ENCODE data around the gene SPZ1.

The SPZ1 gene

DNA sequence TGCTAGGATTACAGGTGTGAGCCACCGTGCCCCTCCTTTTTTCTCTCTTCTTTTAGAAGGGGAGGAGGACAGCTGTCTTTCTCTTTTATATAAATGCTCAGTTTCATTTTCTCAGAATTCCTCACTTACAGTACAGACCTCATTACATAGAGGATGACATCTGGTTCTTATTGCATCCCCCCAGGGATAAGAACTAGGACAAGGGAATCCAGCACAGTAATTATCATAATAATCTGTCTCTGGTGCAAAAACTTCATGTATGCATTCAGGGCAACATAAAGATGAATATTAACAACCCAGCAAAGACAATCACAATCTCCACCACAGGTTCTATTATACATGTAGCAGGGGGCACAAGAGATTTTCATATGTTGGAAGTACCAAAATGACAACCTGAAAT is 5.1 kb downstream of the SPZ1 start:
- Histone ChIP-seq H3K4me3 (replicated peaks; ENCODE audit: insufficient read depth, low read length) (no peak overlapping the region), H3K27ac (replicated peaks) (no peak overlapping the region), H3K27me3 (ENCODE audit: insufficient read depth, poor library complexity, severe bottlenecking) (no peaks in the 10 kb centered on the region)
- TF ChIP-seq GABPA (IDR thresholded peaks at IDR 0.05; ENCODE audit: low read depth) (no peak), POLR2AphosphoS5 (IDR thresholded peaks at IDR 0.05; ENCODE audit: low read depth) (no peak), SPI1 (IDR thresholded peaks at IDR 0.05; ENCODE audit: borderline replicate concordance, low read depth) (no peak)
- TF ChIP-seq, protein P1, sequence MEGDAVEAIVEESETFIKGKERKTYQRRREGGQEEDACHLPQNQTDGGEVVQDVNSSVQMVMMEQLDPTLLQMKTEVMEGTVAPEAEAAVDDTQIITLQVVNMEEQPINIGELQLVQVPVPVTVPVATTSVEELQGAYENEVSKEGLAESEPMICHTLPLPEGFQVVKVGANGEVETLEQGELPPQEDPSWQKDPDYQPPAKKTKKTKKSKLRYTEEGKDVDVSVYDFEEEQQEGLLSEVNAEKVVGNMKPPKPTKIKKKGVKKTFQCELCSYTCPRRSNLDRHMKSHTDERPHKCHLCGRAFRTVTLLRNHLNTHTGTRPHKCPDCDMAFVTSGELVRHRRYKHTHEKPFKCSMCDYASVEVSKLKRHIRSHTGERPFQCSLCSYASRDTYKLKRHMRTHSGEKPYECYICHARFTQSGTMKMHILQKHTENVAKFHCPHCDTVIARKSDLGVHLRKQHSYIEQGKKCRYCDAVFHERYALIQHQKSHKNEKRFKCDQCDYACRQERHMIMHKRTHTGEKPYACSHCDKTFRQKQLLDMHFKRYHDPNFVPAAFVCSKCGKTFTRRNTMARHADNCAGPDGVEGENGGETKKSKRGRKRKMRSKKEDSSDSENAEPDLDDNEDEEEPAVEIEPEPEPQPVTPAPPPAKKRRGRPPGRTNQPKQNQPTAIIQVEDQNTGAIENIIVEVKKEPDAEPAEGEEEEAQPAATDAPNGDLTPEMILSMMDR (IDR thresholded peaks at IDR 0.05; ENCODE audit: insufficient read depth, low read length) = no peak
- TF ChIP-seq, protein P2, sequence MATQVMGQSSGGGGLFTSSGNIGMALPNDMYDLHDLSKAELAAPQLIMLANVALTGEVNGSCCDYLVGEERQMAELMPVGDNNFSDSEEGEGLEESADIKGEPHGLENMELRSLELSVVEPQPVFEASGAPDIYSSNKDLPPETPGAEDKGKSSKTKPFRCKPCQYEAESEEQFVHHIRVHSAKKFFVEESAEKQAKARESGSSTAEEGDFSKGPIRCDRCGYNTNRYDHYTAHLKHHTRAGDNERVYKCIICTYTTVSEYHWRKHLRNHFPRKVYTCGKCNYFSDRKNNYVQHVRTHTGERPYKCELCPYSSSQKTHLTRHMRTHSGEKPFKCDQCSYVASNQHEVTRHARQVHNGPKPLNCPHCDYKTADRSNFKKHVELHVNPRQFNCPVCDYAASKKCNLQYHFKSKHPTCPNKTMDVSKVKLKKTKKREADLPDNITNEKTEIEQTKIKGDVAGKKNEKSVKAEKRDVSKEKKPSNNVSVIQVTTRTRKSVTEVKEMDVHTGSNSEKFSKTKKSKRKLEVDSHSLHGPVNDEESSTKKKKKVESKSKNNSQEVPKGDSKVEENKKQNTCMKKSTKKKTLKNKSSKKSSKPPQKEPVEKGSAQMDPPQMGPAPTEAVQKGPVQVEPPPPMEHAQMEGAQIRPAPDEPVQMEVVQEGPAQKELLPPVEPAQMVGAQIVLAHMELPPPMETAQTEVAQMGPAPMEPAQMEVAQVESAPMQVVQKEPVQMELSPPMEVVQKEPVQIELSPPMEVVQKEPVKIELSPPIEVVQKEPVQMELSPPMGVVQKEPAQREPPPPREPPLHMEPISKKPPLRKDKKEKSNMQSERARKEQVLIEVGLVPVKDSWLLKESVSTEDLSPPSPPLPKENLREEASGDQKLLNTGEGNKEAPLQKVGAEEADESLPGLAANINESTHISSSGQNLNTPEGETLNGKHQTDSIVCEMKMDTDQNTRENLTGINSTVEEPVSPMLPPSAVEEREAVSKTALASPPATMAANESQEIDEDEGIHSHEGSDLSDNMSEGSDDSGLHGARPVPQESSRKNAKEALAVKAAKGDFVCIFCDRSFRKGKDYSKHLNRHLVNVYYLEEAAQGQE (IDR thresholded peaks at IDR 0.05; ENCODE audit: insufficient replicate concordance, low read depth) = no peak
- no peak for DNase-seq (ENCODE audit: low read depth in 1 of 2, low spot score in 1 of 2)

DNA sequence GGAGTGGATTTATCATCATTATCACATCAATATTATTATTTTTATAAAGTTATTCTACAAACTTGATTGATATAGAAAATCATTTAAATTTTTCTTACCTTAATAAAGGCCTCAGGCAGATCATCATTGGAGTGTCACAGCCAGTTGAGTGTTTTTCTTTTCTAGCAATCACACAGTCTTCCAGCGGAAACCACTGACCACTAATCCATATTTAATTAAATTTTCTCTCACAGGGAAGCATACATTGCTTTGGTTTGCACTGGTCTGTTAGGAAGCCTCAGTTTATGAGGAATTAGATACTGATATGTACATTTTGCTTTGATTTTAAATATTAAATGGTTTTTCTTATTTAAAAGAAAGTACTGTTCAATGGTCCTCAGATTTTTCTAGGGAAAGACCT is 6.7 kb downstream of the SPZ1 start:
- H3K27ac ChIP-seq (replicated peaks) = no peak overlapping the region
- H3K27me3 ChIP-seq (ENCODE audit: insufficient read depth, poor library complexity, severe bottlenecking) = no peaks in the 10 kb centered on the region
- TF ChIP-seq, protein P1 (IDR thresholded peaks at IDR 0.05; ENCODE audit: insufficient read depth, low read length) = no peak
- TF ChIP-seq SPI1 (IDR thresholded peaks at IDR 0.05; ENCODE audit: borderline replicate concordance, low read depth) = no peak
- TF ChIP-seq POLR2AphosphoS5 (IDR thresholded peaks at IDR 0.05; ENCODE audit: low read depth) = no peak
- no peak for TF ChIP-seq GABPA (IDR thresholded peaks at IDR 0.05; ENCODE audit: low read depth)
- TF ChIP-seq, protein P2 (IDR thresholded peaks at IDR 0.05; ENCODE audit: insufficient replicate concordance, low read depth) = no peak
- no peak for DNase-seq (ENCODE audit: low read depth in 1 of 2, low spot score in 1 of 2)
- H3K4me3 ChIP-seq (replicated peaks; ENCODE audit: insufficient read depth, low read length) = no peak overlapping the region

DNA sequence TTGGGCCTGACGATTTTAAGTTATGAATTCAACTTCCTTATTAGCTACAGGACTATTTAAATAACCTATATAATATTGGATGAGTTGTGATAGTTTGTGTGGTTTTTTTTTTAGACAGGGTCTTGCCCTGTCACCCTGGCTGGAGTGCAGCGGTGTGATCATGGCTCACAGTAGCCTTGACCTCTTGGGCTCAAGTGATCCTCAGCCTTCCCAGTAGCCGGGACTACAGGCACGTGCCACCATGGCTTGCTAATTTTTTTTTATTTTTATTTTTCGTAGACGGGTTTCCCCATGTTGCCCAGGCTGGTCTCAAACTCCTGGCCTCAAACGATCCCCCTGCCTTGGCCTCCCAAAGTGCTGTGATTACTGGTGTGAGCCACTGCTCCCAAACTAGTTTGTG is 17.6 kb downstream of the SPZ1 start:
- TF ChIP-seq POLR2AphosphoS5 (IDR thresholded peaks at IDR 0.05; ENCODE audit: low read depth) = no peak
- TF ChIP-seq, protein P1 (IDR thresholded peaks at IDR 0.05; ENCODE audit: insufficient read depth, low read length) = no peak
- TF ChIP-seq, protein P2 (IDR thresholded peaks at IDR 0.05; ENCODE audit: insufficient replicate concordance, low read depth) = no peak
- TF ChIP-seq GABPA (IDR thresholded peaks at IDR 0.05; ENCODE audit: low read depth) = no peak
- no peak for TF ChIP-seq SPI1 (IDR thresholded peaks at IDR 0.05; ENCODE audit: borderline replicate concordance, low read depth)
- Histone ChIP-seq H3K4me3 (replicated peaks; ENCODE audit: insufficient read depth, low read length) (no peak overlapping the region), H3K27ac (replicated peaks) (no peak overlapping the region), H3K27me3 (ENCODE audit: insufficient read depth, poor library complexity, severe bottlenecking) (no peaks in the 10 kb centered on the region)
- DNase-seq (ENCODE audit: low read depth in 1 of 2, low spot score in 1 of 2) = no peak
